Uterus (tissue), 2 donors: ENCODE measurements around the gene ARL4D.

Experiments used
- POLR2A ChIP-seq, 2 donors: fragments of 450-650 bp; IDR thresholded peaks; one replicate each; pipeline ENCODE4 v1.6.1; 2016; ENCODE audit warnings: antibody characterized with exemption in 2 of 2, mild to moderate bottlenecking in 1 of 2, moderate library complexity in 1 of 2
- TF ChIP-seq, protein P1 (sequence below), 4 experiments: fragments of 200-600 bp in 2 of 4; fragments of 450-650 bp in 2 of 4; sonication (generic) in 2 of 4; IDR thresholded peaks; one replicate each; pipeline ENCODE4 v1.5.1; 2016 to 2019; ENCODE audit warnings: antibody characterized with exemption in 4 of 4, mild to moderate bottlenecking in 2 of 4, moderate library complexity in 1 of 4

- TF ChIP-seq, protein P1, sequence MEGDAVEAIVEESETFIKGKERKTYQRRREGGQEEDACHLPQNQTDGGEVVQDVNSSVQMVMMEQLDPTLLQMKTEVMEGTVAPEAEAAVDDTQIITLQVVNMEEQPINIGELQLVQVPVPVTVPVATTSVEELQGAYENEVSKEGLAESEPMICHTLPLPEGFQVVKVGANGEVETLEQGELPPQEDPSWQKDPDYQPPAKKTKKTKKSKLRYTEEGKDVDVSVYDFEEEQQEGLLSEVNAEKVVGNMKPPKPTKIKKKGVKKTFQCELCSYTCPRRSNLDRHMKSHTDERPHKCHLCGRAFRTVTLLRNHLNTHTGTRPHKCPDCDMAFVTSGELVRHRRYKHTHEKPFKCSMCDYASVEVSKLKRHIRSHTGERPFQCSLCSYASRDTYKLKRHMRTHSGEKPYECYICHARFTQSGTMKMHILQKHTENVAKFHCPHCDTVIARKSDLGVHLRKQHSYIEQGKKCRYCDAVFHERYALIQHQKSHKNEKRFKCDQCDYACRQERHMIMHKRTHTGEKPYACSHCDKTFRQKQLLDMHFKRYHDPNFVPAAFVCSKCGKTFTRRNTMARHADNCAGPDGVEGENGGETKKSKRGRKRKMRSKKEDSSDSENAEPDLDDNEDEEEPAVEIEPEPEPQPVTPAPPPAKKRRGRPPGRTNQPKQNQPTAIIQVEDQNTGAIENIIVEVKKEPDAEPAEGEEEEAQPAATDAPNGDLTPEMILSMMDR (IDR thresholded peaks at IDR 0.05) = no peak
- TF ChIP-seq POLR2A (IDR thresholded peaks at IDR 0.05) = no peak
Observed at GRCh38 chr17:43352579-43353331, 46.0 kb upstream of the ARL4D start.
